MM.1S (cell line): ENCODE results near the gene EIF2S1.

Source experiments
- DNase-seq: peaks from one replicate; pipeline ENCODE4 v3.0.0-alpha.2; 2015
- H2AFZ ChIP-seq: fragments of 300-600 bp; sonication (generic); 2 replicates; pipeline ENCODE4 v1.6.0; 2016; ENCODE audit warnings: antibody characterized with exemption, low read length
- H3F3A ChIP-seq: fragments of 300-600 bp; sonication (generic); 2 replicates; pipeline ENCODE4 v1.6.1; 2016; ENCODE audit warnings: mild to moderate bottlenecking, antibody characterized with exemption, low read length, moderate library complexity, mixed read lengths; ENCODE audit not compliant: insufficient read depth
- H3K27ac ChIP-seq: fragments of 300-600 bp; sonication (generic); 2 replicates; pipeline ENCODE4 v1.5.1; 2016; ENCODE audit warnings: mild to moderate bottlenecking, low read length
- H3K27me3 ChIP-seq: fragments of 300-600 bp; sonication (generic); replicated peaks from 2 replicates; pipeline ENCODE4 v1.6.0; 2016; ENCODE audit warnings: low read length; ENCODE audit not compliant: insufficient read depth
- H3K36me3 ChIP-seq: fragments of 300-600 bp; sonication (generic); replicated peaks from 2 replicates; pipeline ENCODE4 v1.6.1; 2016; ENCODE audit warnings: mild to moderate bottlenecking, low read length, mixed read lengths; ENCODE audit not compliant: insufficient read depth
- H3K4me1 ChIP-seq: fragments of 300-600 bp; sonication (generic); 2 replicates; pipeline ENCODE4 v1.6.1; 2016; ENCODE audit warnings: low read length, mixed read lengths
- H3K4me2 ChIP-seq: fragments of 300-600 bp; sonication (generic); 2 replicates; pipeline ENCODE4 v1.6.0; 2016; ENCODE audit warnings: low read depth, low read length
- H3K4me3 ChIP-seq: fragments of 300-600 bp; sonication (generic); 2 replicates; pipeline ENCODE4 v1.5.1; 2016; ENCODE audit warnings: low read length, mixed read lengths
- H3K79me2 ChIP-seq: fragments of 300-600 bp; sonication (generic); 2 replicates; pipeline ENCODE4 v1.6.1; 2016; ENCODE audit warnings: mixed run types, low read length, mixed read lengths
- H3K9ac ChIP-seq: fragments of 300-600 bp; sonication (generic); 2 replicates; pipeline ENCODE4 v1.6.1; 2016; ENCODE audit warnings: low read length, mixed read lengths
- H3K9me2 ChIP-seq: fragments of 300-600 bp; sonication (generic); replicated peaks from 2 replicates; pipeline ENCODE4 v1.6.1; 2016; ENCODE audit warnings: mild to moderate bottlenecking, low read length, mixed read lengths; ENCODE audit not compliant: insufficient read depth
- H3K9me3 ChIP-seq: fragments of 300-600 bp; sonication (generic); replicated peaks from 2 replicates; pipeline ENCODE4 v1.6.1; 2016; ENCODE audit warnings: mild to moderate bottlenecking, low read length, mixed read lengths; ENCODE audit not compliant: insufficient read depth
- H4K20me1 ChIP-seq: fragments of 300-600 bp; sonication (generic); 2 replicates; pipeline ENCODE4 v1.6.1; 2016; ENCODE audit warnings: mild to moderate bottlenecking, low read length, moderate library complexity, mixed read lengths; ENCODE audit not compliant: insufficient read depth
- EZH2 ChIP-seq: fragments of 300-600 bp; sonication (generic); optimal IDR thresholded peaks from 2 replicates; pipeline ENCODE3; 2017; ENCODE audit warnings: low read depth, mild to moderate bottlenecking, antibody characterized with exemption, low read length, mixed read lengths
- EZH2phosphoT487 ChIP-seq: fragments of 300-600 bp; sonication (generic); IDR thresholded peaks from 2 replicates; pipeline ENCODE4 v1.6.1; 2018; ENCODE audit warnings: antibody characterized with exemption, low read length
- TF ChIP-seq, protein P1 (sequence below): fragments of 300-600 bp; sonication (generic); IDR thresholded peaks from 2 replicates; pipeline ENCODE4 v1.5.1; 2016; ENCODE audit warnings: antibody characterized with exemption, low read length, mixed read lengths

Gene EIF2S1

GRCh38 chr14:67395876-67396189 lies 35.7 kb downstream of the EIF2S1 start:
- no peaks in the 10 kb centered on the region for H3K79me2 ChIP-seq
- no peaks in the 10 kb centered on the region for H3K9me3 ChIP-seq
- H2AFZ ChIP-seq, result no peak overlapping the region
- no peak overlapping the region for H3K9ac ChIP-seq
- no peak for TF ChIP-seq EZH2
- no peak for TF ChIP-seq EZH2phosphoT487
- TF ChIP-seq, protein P1, sequence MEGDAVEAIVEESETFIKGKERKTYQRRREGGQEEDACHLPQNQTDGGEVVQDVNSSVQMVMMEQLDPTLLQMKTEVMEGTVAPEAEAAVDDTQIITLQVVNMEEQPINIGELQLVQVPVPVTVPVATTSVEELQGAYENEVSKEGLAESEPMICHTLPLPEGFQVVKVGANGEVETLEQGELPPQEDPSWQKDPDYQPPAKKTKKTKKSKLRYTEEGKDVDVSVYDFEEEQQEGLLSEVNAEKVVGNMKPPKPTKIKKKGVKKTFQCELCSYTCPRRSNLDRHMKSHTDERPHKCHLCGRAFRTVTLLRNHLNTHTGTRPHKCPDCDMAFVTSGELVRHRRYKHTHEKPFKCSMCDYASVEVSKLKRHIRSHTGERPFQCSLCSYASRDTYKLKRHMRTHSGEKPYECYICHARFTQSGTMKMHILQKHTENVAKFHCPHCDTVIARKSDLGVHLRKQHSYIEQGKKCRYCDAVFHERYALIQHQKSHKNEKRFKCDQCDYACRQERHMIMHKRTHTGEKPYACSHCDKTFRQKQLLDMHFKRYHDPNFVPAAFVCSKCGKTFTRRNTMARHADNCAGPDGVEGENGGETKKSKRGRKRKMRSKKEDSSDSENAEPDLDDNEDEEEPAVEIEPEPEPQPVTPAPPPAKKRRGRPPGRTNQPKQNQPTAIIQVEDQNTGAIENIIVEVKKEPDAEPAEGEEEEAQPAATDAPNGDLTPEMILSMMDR, result no peak
- no peaks in the 10 kb centered on the region for H4K20me1 ChIP-seq
- no peaks in the 10 kb centered on the region for H3F3A ChIP-seq
- H3K4me3 ChIP-seq, result no peak overlapping the region
- no peaks in the 10 kb centered on the region for H3K4me1 ChIP-seq
- no peak overlapping the region for H3K27ac ChIP-seq
- no peak overlapping the region for H3K4me2 ChIP-seq
- no peaks in the 10 kb centered on the region for H3K36me3 ChIP-seq
- DNase-seq, result no peak
- no peaks in the 10 kb centered on the region for H3K27me3 ChIP-seq
- H3K9me2 ChIP-seq, result no peaks in the 10 kb centered on the region

DNA sequence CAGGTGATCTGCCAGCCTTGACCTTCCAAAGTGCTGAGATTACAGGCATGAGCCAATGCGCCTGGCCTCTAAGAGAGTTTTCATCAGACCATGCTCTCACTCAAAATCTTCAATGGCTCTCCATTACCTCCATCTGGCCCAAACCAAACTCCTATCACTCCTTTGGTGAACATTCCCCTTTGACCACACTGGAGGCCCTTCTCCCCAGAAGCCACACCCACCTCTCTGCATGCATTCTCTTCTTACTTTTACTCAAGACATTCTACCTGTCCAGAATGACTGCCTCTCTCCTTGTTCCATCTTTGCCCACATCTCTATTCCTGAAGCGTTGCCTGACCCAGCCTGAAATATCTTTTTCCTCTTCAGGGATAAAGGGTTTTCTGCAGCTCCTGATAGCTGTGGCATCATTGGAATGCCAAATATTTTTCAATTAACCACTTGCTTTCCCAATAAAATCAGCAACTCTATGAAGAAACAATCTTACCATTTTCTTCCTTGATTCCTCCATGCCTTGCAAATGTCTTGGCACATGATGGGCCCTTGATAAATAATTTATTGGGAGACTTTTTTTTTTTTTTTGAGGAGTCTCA lies 36.3 kb downstream of the EIF2S1 start:
- Histone ChIP-seq H3K36me3 (no peaks in the 10 kb centered on the region), H3K4me2 (no peak overlapping the region), H3K79me2 (no peaks in the 10 kb centered on the region), H3F3A (no peaks in the 10 kb centered on the region), H3K4me3 (no peak overlapping the region), H3K9me3 (no peaks in the 10 kb centered on the region), H3K9ac (no peak overlapping the region), H3K27ac (no peak overlapping the region), H4K20me1 (no peaks in the 10 kb centered on the region), H3K9me2 (no peaks in the 10 kb centered on the region), H2AFZ (no peak overlapping the region), H3K27me3 (no peaks in the 10 kb centered on the region), H3K4me1 (no peaks in the 10 kb centered on the region)
- TF ChIP-seq EZH2 (no peak), EZH2phosphoT487 (no peak)
- TF ChIP-seq, protein P1, result no peak
- DNase-seq, result no peak

DNA sequence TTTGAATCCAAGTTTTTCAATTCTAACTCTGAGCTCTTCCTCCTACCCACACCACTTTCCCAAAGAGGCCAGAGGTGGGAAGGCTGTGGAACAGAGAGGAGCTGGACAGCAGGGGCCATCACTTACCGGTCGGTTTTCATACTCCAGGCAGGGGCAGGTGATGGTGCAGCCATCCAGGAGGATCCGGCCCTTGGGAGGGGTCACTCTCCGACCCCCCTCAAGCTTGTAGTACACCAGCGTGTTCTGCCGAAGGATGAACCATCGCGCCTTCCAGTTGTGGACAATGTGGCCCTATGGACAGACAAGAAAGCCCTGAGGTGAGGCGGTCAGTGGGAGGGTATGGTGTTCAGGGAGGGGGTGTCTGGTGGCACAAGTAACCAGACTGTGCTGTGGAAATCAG lies 37.4 kb downstream of the EIF2S1 start:
- Histone ChIP-seq H2AFZ (no peak overlapping the region), H3K27me3 (no peaks in the 10 kb centered on the region), H3K79me2 (no peaks in the 10 kb centered on the region), H4K20me1 (no peaks in the 10 kb centered on the region), H3K27ac (no peak overlapping the region), H3K9ac (no peak overlapping the region), H3K4me1 (no peaks in the 10 kb centered on the region), H3K9me2 (no peaks in the 10 kb centered on the region), H3F3A (no peaks in the 10 kb centered on the region), H3K4me3 (no peak overlapping the region), H3K4me2 (no peak overlapping the region), H3K9me3 (no peaks in the 10 kb centered on the region), H3K36me3 (no peaks in the 10 kb centered on the region)
- TF ChIP-seq EZH2phosphoT487 (no peak), EZH2 (no peak)
- TF ChIP-seq, protein P1, result no peak
- DNase-seq, result no peak
